HG02852 (cell line): ENCODE results near the gene B3GNT2.
A peak's percentile ranks its signal among the peaks of the same experiment; 100 is the strongest.
"Not testable (repeated sequence)": the region's sequence is repeated elsewhere in the genome, so short reads cannot be mapped to it uniquely, and the experiment has no call there.

ENCODE experiments used
- ATAC-seq: cut with Tn5 transposase; IDR thresholded peaks from one replicate; pipeline ENCODE4 v1.9.1; 2021; ENCODE audit warnings: mild to moderate bottlenecking, moderate library complexity; ENCODE audit not compliant: unreplicated experiment

B3GNT2 gene

GRCh38 chr2:62184512-62185230 is 11.2 kb upstream of the B3GNT2 start:
- no peak for ATAC-seq

GRCh38 chr2:62185475-62186155 is 10.3 kb upstream of the B3GNT2 start:
- ATAC-seq: no peak

- ATAC-seq: no peak
Measured at GRCh38 chr2:62186156-62186905, 9.6 kb upstream of the B3GNT2 start.

- ATAC-seq: no peak
Measured at GRCh38 chr2:62187246-62187645, 8.7 kb upstream of the B3GNT2 start.

GRCh38 chr2:62188416-62188815 is 7.5 kb upstream of the B3GNT2 start:
- ATAC-seq: no peak

- no peak for ATAC-seq
Measured at GRCh38 chr2:62189196-62189595, 6.7 kb upstream of the B3GNT2 start.

GRCh38 chr2:62192811-62193210 is 3.1 kb upstream of the B3GNT2 start:
- no peak for ATAC-seq

GRCh38 chr2:62194558-62195420 is 1.1 kb upstream of the B3GNT2 start:
- ATAC-seq: no peak

GRCh38 chr2:62196278-62196901 is 475 bp downstream of the B3GNT2 start:
- peak; percentile 23 for ATAC-seq

GRCh38 chr2:62197011-62197924 is 1.4 kb downstream of the B3GNT2 start:
- no peak for ATAC-seq

GRCh38 chr2:62197925-62198633 is 2.2 kb downstream of the B3GNT2 start:
- ATAC-seq: no peak

- ATAC-seq: not testable (repeated sequence)
Measured at GRCh38 chr2:62198854-62199253, 2.9 kb downstream of the B3GNT2 start.

- no peak for ATAC-seq
Measured at GRCh38 chr2:62199392-62200125, 3.6 kb downstream of the B3GNT2 start.

- no peak for ATAC-seq
Measured at GRCh38 chr2:62200291-62200841, 4.5 kb downstream of the B3GNT2 start.

- ATAC-seq: no peak
Measured at GRCh38 chr2:62200868-62201267, 5.0 kb downstream of the B3GNT2 start.

- no peak for ATAC-seq
Measured at GRCh38 chr2:62201307-62201706, 5.4 kb downstream of the B3GNT2 start.

GRCh38 chr2:62202019-62202722 is 6.3 kb downstream of the B3GNT2 start:
- ATAC-seq: peak; percentile 39
